NCI-H2171 (cell line): ENCODE measurements around the gene TOR4A.

ENCODE experiments used
- DNase-seq: peaks from one replicate; lab custom pipeline; 2025; lab: John Stamatoyannopoulos, UW

The TOR4A gene

GRCh38 chr9:137272241-137273094 lies 5.1 kb upstream of the TOR4A start:
- no peak for DNase-seq

GRCh38 chr9:137273095-137273490 lies 4.4 kb upstream of the TOR4A start:
- DNase-seq = no peak

- peak; percentile 67 for DNase-seq
These were observed 3.8 kb upstream of the TOR4A start for GRCh38 chr9:137273611-137274320.

DNA sequence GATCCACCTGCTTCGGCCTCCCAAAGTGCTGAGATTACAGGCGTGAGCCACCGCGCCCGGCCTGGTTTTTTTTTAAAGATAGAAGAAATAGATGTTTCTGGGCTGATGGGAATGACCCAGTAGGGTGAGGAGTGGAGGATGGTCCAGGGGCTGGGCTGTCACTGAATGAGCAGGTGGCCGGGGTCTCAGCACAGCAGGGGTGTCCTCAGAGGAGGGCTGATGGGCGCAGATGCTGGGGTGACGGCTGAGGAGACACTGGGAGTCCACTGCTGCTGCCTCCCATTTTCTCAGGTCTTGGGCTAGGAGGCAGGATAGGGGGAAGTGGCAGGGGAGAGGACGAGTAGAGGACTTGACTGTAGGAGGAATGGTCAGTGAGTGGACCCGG lies 2.3 kb upstream of the TOR4A start:
- DNase-seq = no peak

- no peak for DNase-seq
These were observed 1.7 kb upstream of the TOR4A start for GRCh38 chr9:137275588-137276472.

GRCh38 chr9:137276473-137277328 lies 825 bp upstream of the TOR4A start:
- DNase-seq = peak; percentile 61

DNA sequence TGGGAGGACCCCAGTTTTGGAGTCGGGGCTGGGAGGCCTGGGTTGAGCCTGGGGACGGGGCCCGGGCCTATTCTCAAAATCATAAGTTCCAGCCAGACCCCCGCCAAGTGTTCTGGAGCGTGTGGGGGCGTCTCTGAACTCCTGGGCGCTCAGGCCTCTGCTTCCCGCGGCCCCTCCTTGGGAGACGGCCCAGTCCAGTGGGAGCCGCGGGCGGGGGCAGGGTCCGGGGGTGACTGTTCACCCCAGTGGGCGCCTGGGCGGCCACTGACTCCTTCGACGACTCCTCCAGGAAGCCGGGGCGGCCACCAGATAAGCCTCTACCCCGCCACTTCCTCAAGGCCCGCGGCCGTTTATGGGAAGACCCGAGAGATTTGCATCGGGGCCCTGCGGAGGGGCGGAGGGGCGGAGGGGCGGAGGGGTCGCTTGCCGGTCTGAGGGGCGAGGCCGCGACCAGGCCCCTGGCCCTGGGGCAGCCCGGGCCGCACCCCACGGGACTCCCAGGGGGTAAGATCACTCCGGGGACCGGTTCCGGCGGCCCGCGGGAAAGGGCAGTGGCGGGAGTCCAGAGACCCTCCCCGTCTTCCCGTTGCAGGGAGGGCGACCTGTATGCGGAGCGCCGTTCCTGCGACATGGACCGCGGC lies 655 bp downstream of the TOR4A start:
- DNase-seq = no peak

- DNase-seq = no peak
These were observed 1.5 kb downstream of the TOR4A start for GRCh38 chr9:137278721-137279711.

DNA sequence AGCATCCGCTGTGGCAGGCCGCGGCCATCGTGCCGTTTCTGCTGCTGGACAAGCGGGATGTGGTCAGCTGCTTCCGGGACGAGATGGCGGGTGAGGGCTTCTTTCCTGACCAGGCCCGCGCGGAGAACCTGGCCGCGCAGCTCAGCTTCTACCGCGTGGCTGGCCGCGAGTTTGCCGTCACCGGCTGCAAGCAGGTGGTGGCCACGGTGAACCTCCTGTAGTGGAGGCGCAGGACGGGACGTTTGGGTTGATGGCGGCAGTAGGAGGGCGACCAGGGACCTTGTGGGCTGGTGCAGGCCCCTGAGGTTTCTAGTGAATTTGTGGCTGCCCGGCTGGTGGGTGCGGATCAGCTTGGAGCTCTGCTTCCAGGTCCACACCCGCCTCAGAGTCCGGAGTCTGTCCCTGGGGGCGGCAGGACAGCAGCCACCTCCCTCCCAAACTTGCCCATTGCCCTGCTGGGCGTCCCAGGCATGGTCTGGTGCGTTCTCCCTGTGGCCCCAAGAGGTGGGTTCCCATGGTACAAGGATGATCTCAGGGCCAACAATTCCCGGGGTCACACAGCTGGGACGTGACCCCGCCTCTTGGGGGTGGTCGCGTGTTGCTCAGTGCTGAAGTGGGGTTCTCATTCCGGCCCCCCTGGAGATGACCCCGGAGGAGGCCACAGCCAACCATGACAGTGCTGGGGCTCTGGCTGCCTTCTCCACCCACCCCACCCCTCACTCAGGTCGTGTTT lies 2.4 kb downstream of the TOR4A start:
- DNase-seq = no peak

DNA sequence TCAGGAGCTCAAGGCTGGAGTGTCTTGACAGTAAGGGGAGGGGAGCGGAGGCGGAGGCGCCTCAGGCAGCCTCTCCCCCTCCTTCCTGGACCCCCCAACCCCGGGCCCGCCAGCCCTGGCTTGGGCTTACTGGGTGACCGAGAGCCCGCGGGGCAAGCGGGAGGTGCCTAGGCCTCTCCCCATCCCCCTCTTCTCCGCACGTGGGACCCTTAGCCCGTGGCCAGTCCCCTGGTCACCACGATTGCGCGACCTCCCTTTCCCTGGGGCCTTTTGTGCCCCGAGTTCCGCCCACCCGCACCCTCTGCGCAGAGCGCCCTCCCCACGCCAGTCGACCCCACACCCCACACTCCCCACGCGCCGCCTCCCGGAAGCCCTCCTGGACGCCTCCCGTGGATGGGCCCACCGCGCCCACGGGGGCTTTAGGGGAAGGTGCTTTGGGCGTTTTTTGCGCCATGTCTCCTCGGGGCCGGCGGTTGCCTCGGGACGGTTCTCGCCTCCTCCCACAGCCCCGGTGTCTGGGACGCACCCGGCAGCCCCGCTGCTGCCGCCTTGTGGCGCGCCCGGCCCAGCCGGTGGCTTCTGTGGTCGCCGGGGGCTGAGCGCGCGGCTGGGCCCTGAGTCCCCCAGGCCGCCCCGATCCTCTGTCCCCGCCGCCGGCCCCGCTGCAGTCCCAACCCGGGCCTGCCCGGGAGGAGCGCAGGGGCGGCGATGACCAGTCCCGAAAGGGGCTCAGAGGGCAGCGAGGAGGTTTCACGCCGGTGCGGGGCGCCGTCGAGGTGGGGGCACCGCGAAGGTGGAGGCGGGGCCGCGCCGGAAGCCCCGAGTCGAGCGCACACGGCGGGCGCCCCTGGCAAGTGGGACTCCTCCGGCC lies 3.2 kb downstream of the TOR4A start:
- no peak for DNase-seq

DNA sequence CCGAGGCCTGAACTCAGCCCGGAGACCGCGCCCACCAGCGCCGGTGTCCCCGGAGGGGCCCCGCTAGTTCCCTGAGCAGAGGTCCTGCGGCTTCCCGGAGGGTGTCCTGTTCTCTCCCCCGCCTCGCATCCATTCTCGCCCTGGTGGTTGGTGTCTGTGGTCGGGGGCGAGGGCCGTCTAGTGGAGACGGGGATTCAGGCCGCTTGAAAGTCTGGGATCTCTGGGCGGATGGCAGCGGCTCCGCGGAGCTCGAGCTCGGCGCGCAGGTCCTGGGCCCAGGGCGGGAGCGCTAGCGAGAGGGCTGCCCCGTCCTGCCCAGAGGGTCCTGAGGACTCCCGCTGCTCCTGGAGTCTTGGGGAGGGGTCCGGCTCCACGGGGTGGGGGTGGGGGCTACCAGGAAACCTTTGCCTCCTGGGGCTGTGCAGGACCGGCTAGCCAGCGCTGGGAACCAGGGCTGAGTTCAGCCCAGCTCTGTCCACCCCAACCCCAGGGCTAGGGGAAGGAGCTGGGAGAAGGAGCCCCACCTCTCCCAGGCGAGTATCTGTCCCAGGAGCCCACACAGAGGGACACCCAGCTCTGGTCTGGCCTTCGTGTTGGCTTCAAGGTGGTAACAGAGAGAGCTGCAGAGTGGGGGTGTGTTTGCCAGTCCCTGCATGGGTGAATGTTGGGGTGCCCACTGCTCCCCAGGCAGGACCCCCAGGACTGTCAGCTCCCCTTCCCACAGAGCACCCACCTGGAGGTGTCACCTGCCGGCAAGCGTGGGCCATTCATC lies 4.0 kb downstream of the TOR4A start:
- DNase-seq = no peak

DNA sequence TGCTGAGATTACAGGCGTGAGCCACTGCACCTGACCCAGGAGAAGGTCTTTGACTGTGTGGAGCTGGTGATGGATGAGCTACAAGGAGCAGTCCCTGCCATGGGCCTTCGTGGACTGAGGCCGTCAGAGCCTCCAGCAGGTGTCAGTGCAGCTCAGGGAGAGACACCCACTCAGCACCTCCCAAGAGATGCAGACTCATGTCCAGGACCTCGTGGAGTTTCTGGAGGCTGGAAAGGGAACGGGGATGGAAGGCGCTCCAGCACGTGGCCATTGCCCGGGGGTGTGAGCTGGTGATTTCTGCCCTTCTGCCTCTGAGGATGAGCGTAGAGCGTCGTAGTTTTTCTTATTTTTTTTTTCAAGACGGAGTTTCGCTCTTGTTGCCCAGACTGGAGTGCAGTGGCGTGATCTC lies 9.5 kb downstream of the TOR4A start:
- DNase-seq = peak; percentile 24

- peak; percentile 58 for DNase-seq
These were observed 15.6 kb downstream of the TOR4A start for GRCh38 chr9:137293094-137293481.

DNA sequence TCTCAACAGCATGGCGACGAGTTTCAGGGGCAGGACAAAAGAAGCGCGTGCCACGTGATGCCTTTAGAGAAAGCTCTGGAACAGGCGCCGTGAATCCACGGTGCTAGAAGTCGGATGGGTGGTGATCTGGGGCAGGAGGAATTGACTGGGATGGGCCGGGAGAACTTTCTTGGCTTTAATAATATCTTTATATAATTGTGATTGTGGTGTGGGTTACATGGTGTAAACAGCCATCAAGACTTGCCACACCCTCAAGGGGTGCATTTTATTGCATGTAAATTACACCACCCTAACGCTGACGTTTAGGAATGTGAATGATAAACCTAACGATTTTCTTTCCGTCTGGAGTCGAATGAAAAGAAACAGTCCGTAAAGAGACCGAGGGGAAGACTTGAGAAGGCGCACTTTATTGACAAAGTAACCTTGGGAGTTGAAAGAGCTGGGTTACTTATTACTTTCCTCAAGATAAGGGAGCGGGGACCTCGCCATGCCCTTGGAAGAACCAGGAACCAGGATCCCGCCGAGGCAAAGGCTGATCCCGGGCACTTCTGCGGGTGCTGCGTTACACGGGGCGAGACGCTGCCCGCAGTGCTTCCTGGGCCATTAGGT lies 16.1 kb downstream of the TOR4A start:
- DNase-seq = no peak

- DNase-seq = peak; percentile 63
These were observed 16.7 kb downstream of the TOR4A start for GRCh38 chr9:137294091-137294680.

- DNase-seq = no peak
These were observed 17.2 kb downstream of the TOR4A start for GRCh38 chr9:137294681-137295237.
